GM12878 (cell line): ENCODE measurements around the gene INSIG2.

Experiments used
- ASH2L ChIP-seq: fragments of 300-600, 200-600 bp; sonication (generic); IDR thresholded peaks from 2 replicates; pipeline ENCODE4 v1.6.1; 2017; ENCODE audit warnings: low read depth, mild to moderate bottlenecking, borderline replicate concordance
- CREB1 ChIP-seq: IDR thresholded peaks from 2 replicates; pipeline ENCODE4 v1.6.1; 2012; ENCODE audit warnings: low read depth, mild to moderate bottlenecking, inconsistent platforms
- MYC ChIP-seq: IDR thresholded peaks from 2 replicates; pipeline ENCODE4 v1.6.1; 2011; ENCODE audit warnings: mild to moderate bottlenecking, low read length, moderate library complexity, inconsistent platforms; ENCODE audit not compliant: insufficient read depth, insufficient replicate concordance, insufficient read length, severe bottlenecking
- NRF1 ChIP-seq: conservative IDR thresholded peaks from 2 replicates; pipeline ENCODE4 v1.6.1; 2011; ENCODE audit warnings: mild to moderate bottlenecking, low read depth, low read length, improper control_type of control experiment
- POLR2A ChIP-seq: IDR thresholded peaks from 2 replicates; pipeline ENCODE4 v1.6.1; 2011; ENCODE audit warnings: low read depth, mild to moderate bottlenecking, low read length
- SMC3 ChIP-seq: IDR thresholded peaks from 2 replicates; pipeline ENCODE4 v1.6.1; 2011; ENCODE audit warnings: low read length, improper control_type of control experiment, borderline replicate concordance
- TF ChIP-seq, protein P1 (sequence below), 3 experiments: IDR thresholded peaks in 2 of 3; conservative IDR thresholded peaks in 1 of 3; 2 replicates each; pipeline ENCODE4 v1.5.1; 2011; ENCODE audit warnings: low read depth in 3 of 3, low read length in 3 of 3, mild to moderate bottlenecking in 3 of 3, control low read depth in 2 of 3, moderate library complexity in 2 of 3, inconsistent platforms in 1 of 3, mixed read lengths in 1 of 3; ENCODE audit not compliant: control insufficient read depth in 2 of 3, insufficient read depth in 1 of 3; ENCODE audit errors: extremely low read depth in 1 of 3

- TF ChIP-seq, protein P1, sequence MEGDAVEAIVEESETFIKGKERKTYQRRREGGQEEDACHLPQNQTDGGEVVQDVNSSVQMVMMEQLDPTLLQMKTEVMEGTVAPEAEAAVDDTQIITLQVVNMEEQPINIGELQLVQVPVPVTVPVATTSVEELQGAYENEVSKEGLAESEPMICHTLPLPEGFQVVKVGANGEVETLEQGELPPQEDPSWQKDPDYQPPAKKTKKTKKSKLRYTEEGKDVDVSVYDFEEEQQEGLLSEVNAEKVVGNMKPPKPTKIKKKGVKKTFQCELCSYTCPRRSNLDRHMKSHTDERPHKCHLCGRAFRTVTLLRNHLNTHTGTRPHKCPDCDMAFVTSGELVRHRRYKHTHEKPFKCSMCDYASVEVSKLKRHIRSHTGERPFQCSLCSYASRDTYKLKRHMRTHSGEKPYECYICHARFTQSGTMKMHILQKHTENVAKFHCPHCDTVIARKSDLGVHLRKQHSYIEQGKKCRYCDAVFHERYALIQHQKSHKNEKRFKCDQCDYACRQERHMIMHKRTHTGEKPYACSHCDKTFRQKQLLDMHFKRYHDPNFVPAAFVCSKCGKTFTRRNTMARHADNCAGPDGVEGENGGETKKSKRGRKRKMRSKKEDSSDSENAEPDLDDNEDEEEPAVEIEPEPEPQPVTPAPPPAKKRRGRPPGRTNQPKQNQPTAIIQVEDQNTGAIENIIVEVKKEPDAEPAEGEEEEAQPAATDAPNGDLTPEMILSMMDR (IDR thresholded peaks at IDR 0.05 in 2 of 3, conservative IDR thresholded peaks at IDR 0.05 in 1 of 3; ENCODE audit: control insufficient read depth in 2 of 3, extremely low read depth in 1 of 3, insufficient read depth in 1 of 3, low read depth in 3 of 3, low read length in 3 of 3), result no peak
- TF ChIP-seq NRF1, result no peak
- TF ChIP-seq SMC3, result no peak
- no peak for TF ChIP-seq CREB1
- TF ChIP-seq POLR2A, result no peak
- TF ChIP-seq MYC, result no peak
- no peak for TF ChIP-seq ASH2L
These were observed 22.3 kb upstream of the INSIG2 start for GRCh38 chr2:118065921-118066511.
